GM12872 (cell line): ENCODE results near the gene CD3E.

ENCODE experiments used
- TF ChIP-seq, protein P1 (sequence below): IDR thresholded peaks from 3 replicates; pipeline ENCODE4 v1.5.1; 2011; ENCODE audit warnings: low read depth, mild to moderate bottlenecking, low read length, moderate library complexity; ENCODE audit not compliant: insufficient read depth

CD3E gene

DNA sequence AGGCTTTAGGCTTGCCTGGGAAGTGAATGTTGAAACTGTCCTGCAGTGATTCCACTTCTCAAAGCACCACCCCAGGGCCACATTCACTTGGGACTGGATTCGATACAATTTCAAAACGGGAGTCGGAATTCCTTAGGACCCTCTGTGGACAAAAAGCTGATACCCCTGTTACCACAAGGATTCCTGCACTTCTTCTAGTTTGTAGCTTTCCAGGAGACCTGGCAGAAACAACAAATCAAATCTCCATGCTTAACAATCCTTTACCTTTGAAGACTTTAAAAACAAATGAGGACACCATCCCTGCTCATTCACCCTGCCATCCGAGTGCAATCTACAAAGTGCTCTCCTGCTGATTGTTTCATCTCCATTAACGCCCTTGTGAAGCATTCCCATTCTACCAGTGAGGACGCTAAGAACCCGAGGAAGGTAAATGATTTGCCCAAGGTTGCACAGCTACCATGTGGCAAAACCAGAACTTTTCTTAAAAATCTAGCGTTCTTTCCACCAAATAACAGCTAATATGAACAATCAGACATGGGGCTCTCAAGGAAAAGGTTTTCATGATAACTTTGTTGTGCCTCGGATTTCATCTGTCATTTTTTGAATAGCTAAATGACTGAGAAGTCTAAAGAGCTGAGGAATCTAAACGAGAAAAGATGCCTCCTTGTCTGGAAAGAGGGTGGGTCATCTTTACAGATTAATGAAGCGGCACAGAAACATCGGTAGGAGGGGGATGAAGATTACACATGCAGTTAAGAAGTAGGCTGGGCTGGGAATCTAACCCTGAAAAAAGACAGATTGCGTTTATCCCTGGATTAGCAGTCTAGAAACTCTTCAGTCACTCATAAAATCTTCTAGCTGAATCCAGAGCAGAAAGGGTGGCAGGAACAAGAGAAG, 39.7 kb upstream of the CD3E start:
- TF ChIP-seq, protein P1, sequence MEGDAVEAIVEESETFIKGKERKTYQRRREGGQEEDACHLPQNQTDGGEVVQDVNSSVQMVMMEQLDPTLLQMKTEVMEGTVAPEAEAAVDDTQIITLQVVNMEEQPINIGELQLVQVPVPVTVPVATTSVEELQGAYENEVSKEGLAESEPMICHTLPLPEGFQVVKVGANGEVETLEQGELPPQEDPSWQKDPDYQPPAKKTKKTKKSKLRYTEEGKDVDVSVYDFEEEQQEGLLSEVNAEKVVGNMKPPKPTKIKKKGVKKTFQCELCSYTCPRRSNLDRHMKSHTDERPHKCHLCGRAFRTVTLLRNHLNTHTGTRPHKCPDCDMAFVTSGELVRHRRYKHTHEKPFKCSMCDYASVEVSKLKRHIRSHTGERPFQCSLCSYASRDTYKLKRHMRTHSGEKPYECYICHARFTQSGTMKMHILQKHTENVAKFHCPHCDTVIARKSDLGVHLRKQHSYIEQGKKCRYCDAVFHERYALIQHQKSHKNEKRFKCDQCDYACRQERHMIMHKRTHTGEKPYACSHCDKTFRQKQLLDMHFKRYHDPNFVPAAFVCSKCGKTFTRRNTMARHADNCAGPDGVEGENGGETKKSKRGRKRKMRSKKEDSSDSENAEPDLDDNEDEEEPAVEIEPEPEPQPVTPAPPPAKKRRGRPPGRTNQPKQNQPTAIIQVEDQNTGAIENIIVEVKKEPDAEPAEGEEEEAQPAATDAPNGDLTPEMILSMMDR: no peak

DNA sequence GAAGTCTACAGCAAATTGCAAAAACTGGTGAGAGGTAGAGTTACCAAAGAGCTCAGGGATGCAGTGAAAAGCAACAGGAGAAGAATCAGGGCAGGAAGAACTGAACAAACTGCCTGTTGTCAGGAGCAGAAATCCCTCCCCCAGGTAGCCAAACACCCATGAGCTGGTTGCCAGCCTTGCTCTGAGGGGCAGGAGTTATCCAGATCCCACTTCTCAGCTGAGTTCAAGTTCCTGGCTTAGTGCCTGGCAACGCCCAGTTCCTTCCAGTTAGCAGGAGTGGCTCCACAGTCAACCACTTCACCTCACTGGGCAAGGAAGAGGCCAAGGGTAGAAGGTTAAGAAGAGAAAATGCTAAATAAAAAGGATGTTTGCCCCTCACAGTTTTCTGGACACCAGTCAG, 38.6 kb upstream of the CD3E start:
- TF ChIP-seq, protein P1: no peak

DNA sequence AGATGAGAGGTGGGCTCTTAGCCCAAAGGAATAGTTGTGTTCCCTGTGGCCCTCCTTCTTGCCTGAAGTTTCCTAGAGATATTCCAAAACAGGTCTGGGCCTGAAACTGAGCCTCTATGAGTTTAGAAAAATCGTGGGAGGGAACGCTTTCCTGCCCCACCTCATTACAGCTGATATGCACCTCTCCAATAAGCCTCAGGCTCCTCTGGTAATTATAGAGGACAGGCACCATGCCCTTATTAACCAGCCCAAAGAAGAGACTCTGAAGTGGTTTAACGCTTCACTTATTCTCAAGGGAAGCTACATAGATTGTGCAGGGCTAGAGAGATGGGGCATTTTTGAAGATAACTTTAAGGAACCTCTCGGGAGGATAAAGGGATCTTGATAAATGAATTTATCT, 37.0 kb upstream of the CD3E start:
- TF ChIP-seq, protein P1: no peak

DNA sequence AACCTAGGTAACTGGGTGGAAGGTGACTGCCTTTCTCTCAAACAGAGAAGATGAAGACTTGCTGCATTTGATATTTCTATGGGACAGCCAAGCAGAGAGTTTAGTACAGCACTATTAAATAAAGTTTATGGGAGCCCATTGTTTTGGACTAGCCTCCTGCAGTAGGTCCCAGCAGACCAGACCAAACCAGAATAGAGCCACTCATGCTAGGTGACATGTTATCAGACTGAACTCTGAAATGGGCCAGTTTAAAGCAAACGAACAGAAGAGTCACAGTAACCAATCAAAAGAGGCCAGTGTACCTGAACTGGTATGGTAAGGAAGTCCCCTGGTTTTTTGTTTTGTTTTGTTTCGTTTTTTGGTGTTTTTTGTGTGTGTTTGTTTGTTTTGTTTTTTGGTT, 32.5 kb upstream of the CD3E start:
- TF ChIP-seq, protein P1: no peak

DNA sequence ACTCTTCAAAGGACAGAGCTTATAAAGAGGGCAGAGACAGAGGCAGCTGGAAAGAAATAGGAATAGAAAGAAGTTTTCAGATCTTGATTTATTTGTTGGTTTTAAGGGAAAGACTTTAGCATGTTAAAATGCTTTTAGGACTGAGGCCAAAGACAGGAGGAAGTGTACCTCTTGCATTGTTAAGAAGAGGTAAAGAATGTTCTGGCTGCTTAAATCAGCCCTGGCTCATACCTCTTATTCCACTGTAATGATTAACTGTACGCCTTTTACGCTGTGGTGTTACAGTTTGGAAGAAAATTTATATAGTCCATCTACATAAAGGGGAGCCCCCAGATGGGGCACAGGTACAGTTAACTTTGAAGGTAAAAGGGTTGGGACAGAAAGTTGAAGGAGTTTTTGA, 30.3 kb upstream of the CD3E start:
- TF ChIP-seq, protein P1: no peak

DNA sequence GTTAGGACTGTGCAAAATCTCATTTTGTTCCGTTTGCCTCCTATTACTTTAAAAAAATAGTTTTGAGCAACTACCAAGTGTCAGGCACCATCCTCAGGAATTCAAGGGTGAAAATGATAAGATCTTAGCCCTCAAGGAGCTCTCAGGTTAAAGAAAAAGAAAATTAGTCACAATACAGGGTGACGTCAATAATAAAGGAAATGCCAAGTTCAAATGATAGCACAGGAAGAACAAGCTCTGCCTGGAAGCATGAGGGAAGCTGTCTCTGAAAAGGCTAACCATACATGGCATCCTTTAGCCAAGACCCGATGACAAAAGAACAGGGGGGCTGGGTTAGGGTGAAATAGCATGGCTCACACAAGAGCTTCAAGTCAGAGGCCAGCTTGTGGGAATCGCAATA, 29.4 kb upstream of the CD3E start:
- TF ChIP-seq, protein P1: no peak

DNA sequence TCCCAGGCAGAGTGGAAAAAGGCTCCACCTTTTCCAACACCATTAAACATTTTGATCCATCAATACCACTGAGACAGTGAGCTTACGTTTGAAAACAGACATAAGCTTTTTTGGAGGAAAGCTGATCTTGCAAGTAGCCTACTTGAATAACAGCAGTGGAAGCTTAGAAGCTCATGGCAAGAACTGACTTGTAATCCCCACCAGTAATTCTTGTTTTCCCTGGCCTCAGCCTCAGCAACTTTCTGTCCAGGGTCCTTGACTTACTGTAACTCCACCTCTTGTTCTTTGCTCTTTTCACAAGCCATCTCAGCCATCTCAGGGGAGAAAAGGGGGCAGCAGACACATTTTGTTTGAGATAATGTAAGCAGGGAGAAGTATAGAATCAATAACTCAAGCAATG, 28.1 kb upstream of the CD3E start:
- TF ChIP-seq, protein P1: no peak
